ENCODE data around the gene HEMK1.

The HEMK1 gene

DNA sequence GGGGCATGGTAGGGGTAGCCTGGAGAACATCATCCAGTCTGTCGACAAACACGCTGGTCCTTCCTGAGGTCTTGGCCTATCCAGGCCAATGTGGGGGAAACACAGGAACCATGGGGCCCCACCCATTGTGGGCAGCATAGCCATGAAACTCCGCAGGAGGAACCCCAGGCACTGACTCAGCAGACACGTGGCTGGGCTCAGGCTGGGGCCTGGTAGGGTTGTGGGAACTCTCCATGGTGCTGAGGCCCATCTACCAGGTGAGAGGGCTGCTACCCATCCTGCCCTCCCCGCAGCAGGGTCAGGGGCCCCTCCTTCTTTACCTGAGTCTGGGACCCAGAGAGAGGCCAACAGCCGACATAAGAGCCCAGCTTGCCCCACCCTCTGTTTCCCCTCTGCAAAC, 43.3 kb upstream of the HEMK1 start:
- TF ChIP-seq, protein P1, sequence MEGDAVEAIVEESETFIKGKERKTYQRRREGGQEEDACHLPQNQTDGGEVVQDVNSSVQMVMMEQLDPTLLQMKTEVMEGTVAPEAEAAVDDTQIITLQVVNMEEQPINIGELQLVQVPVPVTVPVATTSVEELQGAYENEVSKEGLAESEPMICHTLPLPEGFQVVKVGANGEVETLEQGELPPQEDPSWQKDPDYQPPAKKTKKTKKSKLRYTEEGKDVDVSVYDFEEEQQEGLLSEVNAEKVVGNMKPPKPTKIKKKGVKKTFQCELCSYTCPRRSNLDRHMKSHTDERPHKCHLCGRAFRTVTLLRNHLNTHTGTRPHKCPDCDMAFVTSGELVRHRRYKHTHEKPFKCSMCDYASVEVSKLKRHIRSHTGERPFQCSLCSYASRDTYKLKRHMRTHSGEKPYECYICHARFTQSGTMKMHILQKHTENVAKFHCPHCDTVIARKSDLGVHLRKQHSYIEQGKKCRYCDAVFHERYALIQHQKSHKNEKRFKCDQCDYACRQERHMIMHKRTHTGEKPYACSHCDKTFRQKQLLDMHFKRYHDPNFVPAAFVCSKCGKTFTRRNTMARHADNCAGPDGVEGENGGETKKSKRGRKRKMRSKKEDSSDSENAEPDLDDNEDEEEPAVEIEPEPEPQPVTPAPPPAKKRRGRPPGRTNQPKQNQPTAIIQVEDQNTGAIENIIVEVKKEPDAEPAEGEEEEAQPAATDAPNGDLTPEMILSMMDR (conservative IDR thresholded peaks at IDR 0.05; ENCODE audit: control insufficient read depth, insufficient read depth, low read depth, low read length), result no peak
- no peak overlapping the region for H3K4me3 ChIP-seq (ENCODE audit: control insufficient read depth, low read depth, low read length)
- peak; percentile 53 for DNase-seq (ENCODE audit: low read depth)

DNA sequence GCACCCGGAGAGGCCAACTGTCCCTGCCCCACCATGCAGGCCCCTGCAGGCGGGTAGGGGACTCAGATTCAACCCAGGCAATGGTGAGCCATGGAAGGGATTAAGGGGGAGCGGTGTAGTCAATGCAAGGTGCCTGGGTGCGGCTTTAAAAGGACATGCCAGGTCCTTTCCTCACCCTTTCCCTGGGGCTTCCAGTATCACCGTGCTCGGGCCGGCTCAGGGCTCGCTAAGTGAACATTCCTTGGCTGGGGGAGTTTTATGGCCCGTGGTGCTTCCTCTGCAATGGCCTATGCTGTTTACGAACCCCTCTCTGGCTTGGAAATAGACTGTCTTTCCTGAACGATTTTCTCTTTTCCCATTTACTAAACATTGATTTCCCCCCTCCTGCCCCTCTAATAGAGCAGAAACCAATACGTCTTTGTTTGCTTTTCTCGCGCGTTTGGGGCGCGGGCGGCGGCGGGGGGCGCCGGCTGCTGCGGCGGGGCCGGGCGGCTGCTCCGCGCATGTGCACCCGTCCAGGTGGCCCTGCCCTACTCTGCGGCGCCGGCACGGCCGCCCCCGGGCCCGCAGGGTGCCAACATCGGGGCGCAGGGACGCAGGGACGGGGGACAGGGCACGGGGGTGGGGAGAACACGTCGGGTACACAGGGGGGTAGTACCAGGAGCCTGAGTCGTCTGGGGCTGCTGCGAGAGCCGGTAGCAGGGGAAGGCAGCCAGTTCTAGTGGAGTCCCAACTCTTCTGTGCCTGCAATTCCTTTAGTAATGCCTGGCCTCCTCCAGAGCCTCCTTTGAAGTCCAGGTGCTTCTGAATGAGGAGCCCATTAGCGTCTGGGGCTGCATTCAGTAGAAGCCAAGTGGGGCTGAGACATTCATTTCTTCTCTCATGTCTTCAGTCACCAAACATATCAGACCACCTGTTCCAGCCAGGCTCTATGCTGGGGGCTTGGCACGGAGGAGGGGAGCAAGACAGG, 39.0 kb upstream of the HEMK1 start:
- TF ChIP-seq, protein P1 (conservative IDR thresholded peaks at IDR 0.05; ENCODE audit: control insufficient read depth, insufficient read depth, low read depth, low read length), result no peak
- DNase-seq (ENCODE audit: low read depth), result no peak
- no peak overlapping the region for H3K4me3 ChIP-seq (ENCODE audit: control insufficient read depth, low read depth, low read length)

DNA sequence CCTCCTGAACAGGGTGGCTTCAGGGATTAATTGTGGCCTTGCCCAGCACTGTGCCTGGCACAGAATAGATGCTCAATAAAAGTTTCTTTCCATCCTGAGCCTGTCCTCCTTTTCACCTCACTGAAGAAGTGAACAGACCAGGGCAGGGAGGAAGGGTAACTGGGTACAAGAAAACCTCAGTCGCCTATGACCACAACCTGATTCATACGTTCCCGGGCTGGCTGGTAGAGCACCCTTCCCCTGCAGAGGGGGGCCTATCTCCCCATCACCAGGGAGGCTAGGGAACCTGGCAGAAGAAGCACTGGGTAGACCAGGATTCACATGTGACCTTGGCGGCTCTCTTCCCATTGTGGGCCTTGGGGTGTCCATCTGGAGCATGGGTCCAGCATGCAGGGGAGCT, 38.1 kb upstream of the HEMK1 start:
- no peak overlapping the region for H3K4me3 ChIP-seq (ENCODE audit: control insufficient read depth, low read depth, low read length)
- TF ChIP-seq, protein P1 (conservative IDR thresholded peaks at IDR 0.05; ENCODE audit: control insufficient read depth, insufficient read depth, low read depth, low read length), result no peak
- no peak for DNase-seq (ENCODE audit: low read depth)

DNA sequence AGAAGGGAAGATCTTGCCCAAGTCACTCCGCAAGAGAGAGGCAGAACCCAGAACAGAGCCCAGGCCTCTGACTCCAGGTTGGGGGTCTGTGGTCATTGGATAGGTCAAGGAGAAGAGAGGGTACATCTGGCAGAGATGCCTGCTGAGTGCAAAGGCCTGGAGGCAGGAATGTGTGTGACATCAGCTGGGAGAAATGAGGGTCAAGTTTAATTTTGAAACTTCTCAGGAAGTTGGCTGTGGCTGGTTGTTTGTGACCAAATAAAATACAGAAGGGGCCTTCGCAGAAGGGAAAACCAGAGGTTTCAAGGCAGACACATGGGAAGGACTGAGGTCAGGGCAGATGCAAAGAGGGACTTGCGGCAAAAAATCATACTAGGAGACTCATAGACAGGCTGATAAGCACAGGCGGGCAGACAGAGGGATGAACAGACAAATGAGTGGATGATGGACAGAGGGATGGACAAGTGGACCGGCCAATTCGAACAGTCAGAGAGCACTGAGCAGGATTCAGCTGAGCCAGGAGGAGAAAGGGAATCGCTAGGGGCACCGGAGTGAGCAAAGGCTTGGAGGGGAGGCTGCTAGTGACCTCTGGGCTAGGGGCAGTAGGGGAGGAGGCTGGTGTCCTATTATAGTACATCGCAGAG, 37.1 kb upstream of the HEMK1 start:
- TF ChIP-seq, protein P1 (conservative IDR thresholded peaks at IDR 0.05; ENCODE audit: control insufficient read depth, insufficient read depth, low read depth, low read length), result no peak
- DNase-seq (ENCODE audit: low read depth), result no peak

DNA sequence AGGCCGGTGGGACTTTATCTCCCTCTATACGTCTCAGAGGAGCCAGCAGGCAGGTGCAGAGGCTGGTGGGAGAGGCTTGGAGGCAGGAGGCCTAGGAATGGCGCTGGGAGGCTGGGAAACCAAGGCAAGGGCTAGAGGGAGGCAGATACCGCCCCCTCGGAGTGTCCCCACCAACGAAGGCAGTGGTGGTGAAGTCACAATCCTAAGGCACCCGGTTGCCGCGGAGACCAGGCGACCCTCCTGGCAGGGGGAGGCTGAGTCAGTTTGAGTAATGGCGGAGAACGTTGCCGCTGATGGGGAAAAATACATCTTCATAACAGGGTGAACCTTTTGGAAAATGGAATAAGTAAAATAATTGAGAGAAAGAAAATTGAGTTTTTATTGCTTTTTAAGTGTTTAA, 36.0 kb upstream of the HEMK1 start:
- TF ChIP-seq, protein P1 (conservative IDR thresholded peaks at IDR 0.05; ENCODE audit: control insufficient read depth, insufficient read depth, low read depth, low read length), result no peak
- no peak overlapping the region for H3K4me3 ChIP-seq (ENCODE audit: control insufficient read depth, low read depth, low read length)
- DNase-seq (ENCODE audit: low read depth), result no peak

More for the DNA sequence above, 37.1 kb upstream of the HEMK1 start:
- H3K4me3 ChIP-seq (ENCODE audit: control insufficient read depth, low read depth, low read length), result no peak overlapping the region

DNA sequence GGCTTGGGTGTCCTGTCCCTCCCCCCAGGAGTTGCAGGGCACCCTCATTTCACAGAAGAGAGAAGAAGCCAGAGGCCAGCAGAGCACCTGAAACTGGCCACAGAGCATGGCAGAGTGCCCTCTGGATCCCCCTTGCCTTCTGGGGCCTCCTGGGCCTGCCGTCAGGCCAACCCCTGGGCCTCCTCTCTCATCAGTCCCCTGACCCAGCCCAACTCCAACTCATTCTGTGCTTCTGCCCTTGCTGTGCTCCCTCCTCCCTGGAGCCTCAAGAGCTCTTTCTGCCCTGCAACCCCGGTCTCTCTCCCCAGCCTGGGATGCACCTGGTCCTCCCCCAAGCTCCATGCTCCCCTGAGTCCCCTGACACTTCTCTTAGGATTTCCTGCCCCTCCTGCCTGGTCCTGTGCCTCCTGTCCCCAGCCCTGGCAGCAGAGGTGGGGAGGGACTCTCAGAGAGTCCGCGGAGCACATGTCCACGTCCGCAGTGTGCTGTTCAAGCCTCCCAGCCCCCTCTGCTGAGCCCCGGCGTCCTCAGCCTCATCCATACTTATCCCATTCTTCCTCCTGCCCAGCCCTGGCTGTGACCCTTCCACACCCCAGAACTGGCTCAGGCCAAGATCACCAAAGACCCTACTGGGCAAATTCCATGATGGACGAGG, 35.4 kb upstream of the HEMK1 start:
- H3K4me3 ChIP-seq (ENCODE audit: control insufficient read depth, low read depth, low read length), result no peak overlapping the region
- no peak for DNase-seq (ENCODE audit: low read depth)
- TF ChIP-seq, protein P1 (conservative IDR thresholded peaks at IDR 0.05; ENCODE audit: control insufficient read depth, insufficient read depth, low read depth, low read length), result no peak
